ENCODE results near the gene PANX3.
A peak's percentile ranks its signal among the peaks of the same experiment; 100 is the strongest.

The PANX3 gene

DNA sequence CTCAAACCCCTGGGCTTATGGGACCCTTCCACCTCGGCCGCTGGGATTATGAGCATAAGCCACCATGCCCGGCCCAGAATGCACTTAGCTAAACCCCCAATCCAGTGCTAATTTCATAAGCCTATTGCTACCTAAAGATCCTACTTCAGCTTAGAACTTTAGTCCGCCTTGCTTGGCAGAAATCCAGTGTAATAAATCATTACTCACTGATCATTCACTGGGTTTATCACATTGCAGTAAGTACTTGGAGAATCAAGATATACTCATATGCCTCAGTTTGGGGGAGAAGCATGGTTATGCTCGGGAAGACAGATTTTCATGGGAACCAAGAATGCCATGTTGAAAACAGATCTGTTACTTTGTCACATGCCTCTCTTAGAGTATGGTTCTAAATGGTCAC is 7.6 kb downstream of the PANX3 start (continued):
- TF ChIP-seq ARNTL (CRISPR knock-in tag; IDR thresholded peaks at IDR 0.05; ENCODE audit: borderline replicate concordance, low read depth): no peak
- TF ChIP-seq TCF4 (CRISPR knock-in tag; IDR thresholded peaks at IDR 0.05; ENCODE audit: borderline replicate concordance): no peak
- no peak for TF ChIP-seq ZFP30 (CRISPR knock-in tag; IDR thresholded peaks at IDR 0.05)
- no peak for TF ChIP-seq SNAI2 (CRISPR knock-in tag; IDR thresholded peaks at IDR 0.05)
- TF ChIP-seq ZC3H10 (CRISPR knock-in tag; IDR thresholded peaks at IDR 0.05): no peak
- TF ChIP-seq ESRRG (CRISPR knock-in tag; IDR thresholded peaks at IDR 0.05): no peak
- TF ChIP-seq GLIS3 (CRISPR knock-in tag; IDR thresholded peaks at IDR 0.05): no peak
- no peak for TF ChIP-seq ISL1 (CRISPR knock-in tag; IDR thresholded peaks at IDR 0.05)
- TF ChIP-seq ZFP3 (CRISPR knock-in tag; IDR thresholded peaks at IDR 0.05): no peak

- ATAC-seq: peak; percentile 99
- TF ChIP-seq ZC3H10 (CRISPR knock-in tag; IDR thresholded peaks at IDR 0.05): no peak
- TF ChIP-seq, protein P1, sequence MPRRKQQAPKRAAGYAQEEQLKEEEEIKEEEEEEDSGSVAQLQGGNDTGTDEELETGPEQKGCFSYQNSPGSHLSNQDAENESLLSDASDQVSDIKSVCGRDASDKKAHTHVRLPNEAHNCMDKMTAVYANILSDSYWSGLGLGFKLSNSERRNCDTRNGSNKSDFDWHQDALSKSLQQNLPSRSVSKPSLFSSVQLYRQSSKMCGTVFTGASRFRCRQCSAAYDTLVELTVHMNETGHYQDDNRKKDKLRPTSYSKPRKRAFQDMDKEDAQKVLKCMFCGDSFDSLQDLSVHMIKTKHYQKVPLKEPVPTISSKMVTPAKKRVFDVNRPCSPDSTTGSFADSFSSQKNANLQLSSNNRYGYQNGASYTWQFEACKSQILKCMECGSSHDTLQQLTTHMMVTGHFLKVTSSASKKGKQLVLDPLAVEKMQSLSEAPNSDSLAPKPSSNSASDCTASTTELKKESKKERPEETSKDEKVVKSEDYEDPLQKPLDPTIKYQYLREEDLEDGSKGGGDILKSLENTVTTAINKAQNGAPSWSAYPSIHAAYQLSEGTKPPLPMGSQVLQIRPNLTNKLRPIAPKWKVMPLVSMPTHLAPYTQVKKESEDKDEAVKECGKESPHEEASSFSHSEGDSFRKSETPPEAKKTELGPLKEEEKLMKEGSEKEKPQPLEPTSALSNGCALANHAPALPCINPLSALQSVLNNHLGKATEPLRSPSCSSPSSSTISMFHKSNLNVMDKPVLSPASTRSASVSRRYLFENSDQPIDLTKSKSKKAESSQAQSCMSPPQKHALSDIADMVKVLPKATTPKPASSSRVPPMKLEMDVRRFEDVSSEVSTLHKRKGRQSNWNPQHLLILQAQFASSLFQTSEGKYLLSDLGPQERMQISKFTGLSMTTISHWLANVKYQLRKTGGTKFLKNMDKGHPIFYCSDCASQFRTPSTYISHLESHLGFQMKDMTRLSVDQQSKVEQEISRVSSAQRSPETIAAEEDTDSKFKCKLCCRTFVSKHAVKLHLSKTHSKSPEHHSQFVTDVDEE (CRISPR knock-in tag; IDR thresholded peaks at IDR 0.05): peak; percentile 65; the same call in 1 of the 2 replicates
- no peak for TF ChIP-seq PATZ1 (CRISPR knock-in tag; IDR thresholded peaks at IDR 0.05; ENCODE audit: borderline replicate concordance)
- 0 out of 2 replicates have a peak, but pooled peaks have one; percentile 62 for TF ChIP-seq CSDC2 (CRISPR knock-in tag; IDR thresholded peaks at IDR 0.05)
- 0 out of 2 replicates have a peak, but pooled peaks have one; percentile 38 for TF ChIP-seq CSRNP3 (CRISPR knock-in tag; IDR thresholded peaks at IDR 0.05)
These were observed 11.6 kb downstream of the PANX3 start, which contains the start of gene TBRG1 for GRCh38 chr11:124622531-124623451. TBRG1 (plus strand) TSS chr11:124622864; CDS start chr11:124623084, 220 bp downstream.

DNA sequence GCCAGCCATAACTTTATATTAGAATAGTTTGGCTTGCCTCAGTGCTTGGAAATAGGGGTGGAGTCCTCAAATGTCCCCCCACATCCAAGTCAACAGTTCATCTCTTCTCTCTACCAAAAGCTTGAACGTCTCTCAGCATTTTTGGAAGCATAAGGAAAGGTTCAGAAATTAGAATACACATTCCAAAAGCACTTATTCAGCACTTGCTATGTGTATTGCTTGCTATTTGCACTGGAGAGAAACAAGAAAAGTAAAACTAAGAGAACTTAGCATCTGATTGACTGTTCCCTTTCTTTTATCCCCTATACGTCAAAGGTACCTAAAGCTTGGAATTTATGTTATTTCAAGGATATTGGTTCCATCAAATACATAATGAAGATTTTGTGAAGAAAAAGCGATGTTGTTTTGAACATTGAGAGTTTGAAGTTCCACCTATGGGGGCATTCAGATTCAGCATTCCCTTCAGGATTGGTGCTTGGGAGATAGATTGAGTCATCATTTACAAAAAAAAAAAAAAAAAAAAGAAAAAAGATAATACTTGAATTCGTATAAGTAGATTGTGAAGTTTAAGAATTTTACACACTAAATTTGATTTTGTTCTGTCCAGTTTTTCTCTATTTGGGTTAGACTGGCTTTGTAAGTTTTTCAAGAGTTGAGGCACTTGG is 12.8 kb downstream of the PANX3 start:
- ATAC-seq: no peak
- no peak for TF ChIP-seq ZNF70 (CRISPR knock-in tag; IDR thresholded peaks at IDR 0.05)
- no peak for TF ChIP-seq RARB (CRISPR knock-in tag; IDR thresholded peaks at IDR 0.05)
- no peak for TF ChIP-seq PPARA (CRISPR knock-in tag; IDR thresholded peaks at IDR 0.05; ENCODE audit: borderline replicate concordance)
- no peak for TF ChIP-seq BACH2 (CRISPR knock-in tag; IDR thresholded peaks at IDR 0.05; ENCODE audit: borderline replicate concordance)
- no peak for TF ChIP-seq POU6F1 (CRISPR knock-in tag; IDR thresholded peaks at IDR 0.05; ENCODE audit: borderline replicate concordance, low read depth)
- TF ChIP-seq ZFP30 (CRISPR knock-in tag; IDR thresholded peaks at IDR 0.05): no peak
- TF ChIP-seq ZC3H10 (CRISPR knock-in tag; IDR thresholded peaks at IDR 0.05): no peak
- TF ChIP-seq, protein P1 (CRISPR knock-in tag; IDR thresholded peaks at IDR 0.05): no peak
- TF ChIP-seq CSRNP3 (CRISPR knock-in tag; IDR thresholded peaks at IDR 0.05): no peak
- TF ChIP-seq OSR1 (CRISPR knock-in tag; IDR thresholded peaks at IDR 0.05): no peak
- no peak for TF ChIP-seq ZFP3 (CRISPR knock-in tag; IDR thresholded peaks at IDR 0.05)
- TF ChIP-seq ARNTL (CRISPR knock-in tag; IDR thresholded peaks at IDR 0.05; ENCODE audit: borderline replicate concordance, low read depth): no peak
- TF ChIP-seq, protein P2, sequence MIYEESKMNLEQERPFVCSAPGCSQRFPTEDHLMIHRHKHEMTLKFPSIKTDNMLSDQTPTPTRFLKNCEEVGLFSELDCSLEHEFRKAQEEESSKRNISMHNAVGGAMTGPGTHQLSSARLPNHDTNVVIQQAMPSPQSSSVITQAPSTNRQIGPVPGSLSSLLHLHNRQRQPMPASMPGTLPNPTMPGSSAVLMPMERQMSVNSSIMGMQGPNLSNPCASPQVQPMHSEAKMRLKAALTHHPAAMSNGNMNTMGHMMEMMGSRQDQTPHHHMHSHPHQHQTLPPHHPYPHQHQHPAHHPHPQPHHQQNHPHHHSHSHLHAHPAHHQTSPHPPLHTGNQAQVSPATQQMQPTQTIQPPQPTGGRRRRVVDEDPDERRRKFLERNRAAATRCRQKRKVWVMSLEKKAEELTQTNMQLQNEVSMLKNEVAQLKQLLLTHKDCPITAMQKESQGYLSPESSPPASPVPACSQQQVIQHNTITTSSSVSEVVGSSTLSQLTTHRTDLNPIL (CRISPR knock-in tag; IDR thresholded peaks at IDR 0.05; ENCODE audit: low read depth): no peak

Measured in SK-N-SH treated with all-trans-retinoic acid at 6 μM for 48 hours (cell line).